ENCODE results near the gene SETDB1.

- TF ChIP-seq FOXM1 (IDR thresholded peaks at IDR 0.05; ENCODE audit: borderline replicate concordance) (no peak), BHLHE40 (IDR thresholded peaks at IDR 0.05; ENCODE audit: borderline replicate concordance) (no peak), SP1 (IDR thresholded peaks at IDR 0.05) (no peak), FOXK2 (IDR thresholded peaks at IDR 0.05) (no peak), TARDBP (IDR thresholded peaks at IDR 0.05) (no peak), SUZ12 (IDR thresholded peaks at IDR 0.05) (no peak), NFRKB (IDR thresholded peaks at IDR 0.05) (no peak), L3MBTL2 (conservative IDR thresholded peaks at IDR 0.05) (no peak), ELF4 (IDR thresholded peaks at IDR 0.05) (no peak), ZNF384 (IDR thresholded peaks at IDR 0.05) (no peak)
These were observed 81.7 kb downstream of the SETDB1 start for GRCh38 chr1:151007853-151008243.

Measured in HEK293T (cell line).